Measurements from ENCODE around the gene ABHD13. TPM values are rescaled to one million over a fixed set of nuclear protein-coding genes. Genes with fewer than 3 reads are reported as not detected.

Gene ABHD13
- total and polyA plus RNA-seq, 7 donors = 3.8 to 10.5 (median 5.7) TPM

DNA sequence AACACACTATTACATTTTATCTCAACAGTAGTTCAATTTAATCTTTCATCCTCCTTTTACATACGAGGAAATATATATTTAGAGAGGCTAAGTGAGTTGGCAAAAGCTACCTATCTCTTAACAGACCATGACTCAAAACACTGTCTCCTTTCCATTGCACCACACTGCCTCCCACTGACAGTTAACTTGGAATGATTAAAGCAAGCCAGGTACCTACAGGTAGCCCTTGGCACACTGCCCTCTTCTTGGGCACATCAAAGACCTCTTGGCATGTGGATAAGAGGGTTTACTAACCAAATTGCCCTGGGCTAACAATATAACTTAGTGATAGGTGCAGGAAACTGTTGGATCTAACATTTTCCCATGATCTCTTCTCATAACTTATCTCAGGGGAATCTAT, 1.8 kb downstream of the ABHD13 start:
- H3K9me3 ChIP-seq = no peaks in the 10 kb centered on the region
- no peak for DNase-seq
- no peaks in the 10 kb centered on the region for H3K36me3 ChIP-seq (ENCODE audit: insufficient read depth in 1 of 2, low read depth in 1 of 2)
- peaks cover 63% of the 10 kb centered on the region for H3K4me1 ChIP-seq
- peak overlapping the region; percentile 95 for H3K4me3 ChIP-seq
- TF ChIP-seq, protein P1, sequence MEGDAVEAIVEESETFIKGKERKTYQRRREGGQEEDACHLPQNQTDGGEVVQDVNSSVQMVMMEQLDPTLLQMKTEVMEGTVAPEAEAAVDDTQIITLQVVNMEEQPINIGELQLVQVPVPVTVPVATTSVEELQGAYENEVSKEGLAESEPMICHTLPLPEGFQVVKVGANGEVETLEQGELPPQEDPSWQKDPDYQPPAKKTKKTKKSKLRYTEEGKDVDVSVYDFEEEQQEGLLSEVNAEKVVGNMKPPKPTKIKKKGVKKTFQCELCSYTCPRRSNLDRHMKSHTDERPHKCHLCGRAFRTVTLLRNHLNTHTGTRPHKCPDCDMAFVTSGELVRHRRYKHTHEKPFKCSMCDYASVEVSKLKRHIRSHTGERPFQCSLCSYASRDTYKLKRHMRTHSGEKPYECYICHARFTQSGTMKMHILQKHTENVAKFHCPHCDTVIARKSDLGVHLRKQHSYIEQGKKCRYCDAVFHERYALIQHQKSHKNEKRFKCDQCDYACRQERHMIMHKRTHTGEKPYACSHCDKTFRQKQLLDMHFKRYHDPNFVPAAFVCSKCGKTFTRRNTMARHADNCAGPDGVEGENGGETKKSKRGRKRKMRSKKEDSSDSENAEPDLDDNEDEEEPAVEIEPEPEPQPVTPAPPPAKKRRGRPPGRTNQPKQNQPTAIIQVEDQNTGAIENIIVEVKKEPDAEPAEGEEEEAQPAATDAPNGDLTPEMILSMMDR (IDR thresholded peaks at IDR 0.05) = no peak
- H3K27me3 ChIP-seq (ENCODE audit: insufficient read depth in 3 of 3, low read length in 2 of 3) = no peaks in the 10 kb centered on the region
- 39 to 63% (median 39%) methylated on average over 1 of the region's 1 CpG for WGBS, 3 donors
- no peak for ATAC-seq
- H3K27ac ChIP-seq = peak overlapping the region; percentile 94
- intact Hi-C loops (cut with DNase I) = no loop called here

DNA sequence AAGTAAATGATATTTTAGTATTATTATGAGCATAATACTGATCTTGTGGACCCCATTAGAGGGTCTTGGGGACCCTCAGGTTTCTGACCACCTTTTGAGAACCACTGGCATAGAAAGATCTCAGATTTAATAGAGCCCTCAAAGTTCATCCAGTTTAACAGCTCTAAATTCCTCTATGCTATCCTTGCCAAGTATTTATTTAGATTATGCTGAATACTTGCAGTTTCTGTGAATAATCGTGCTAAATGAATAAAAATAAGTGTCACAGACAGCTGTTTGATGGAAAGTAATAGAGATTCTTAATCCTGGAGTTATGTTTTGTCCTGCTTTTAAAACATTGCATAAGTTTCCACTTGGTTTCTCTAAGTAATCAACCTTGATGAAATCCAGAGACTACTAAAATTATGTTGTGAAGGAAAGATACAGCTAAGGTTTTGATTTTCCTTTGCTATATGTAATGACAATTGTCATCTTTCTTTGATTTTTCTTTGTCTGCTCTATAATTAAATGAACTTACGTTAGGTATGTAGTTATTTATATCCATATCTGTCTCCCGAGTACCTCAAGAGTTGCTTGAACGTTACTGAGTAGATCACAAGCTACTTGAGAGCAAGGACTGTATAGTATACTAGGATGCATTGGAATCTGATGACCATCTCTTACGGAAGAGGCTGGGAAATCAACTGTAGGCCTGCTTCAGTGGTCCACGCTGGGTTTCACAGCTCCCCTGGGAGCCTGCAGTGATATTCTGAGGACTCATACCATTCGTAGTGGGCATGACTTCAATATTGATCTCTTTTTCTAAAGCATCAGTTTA, 5.7 kb downstream of the ABHD13 start:
- DNase-seq (no peak), ATAC-seq (no peak)
- WGBS, 3 donors = 43 to 67% (median 49%) methylated on average over 7 of the region's 7 CpGs
- Histone ChIP-seq H3K27ac (no peak overlapping the region), H3K27me3 (ENCODE audit: insufficient read depth in 3 of 3, low read length in 2 of 3) (no peaks in the 10 kb centered on the region), H3K4me3 (no peak overlapping the region), H3K36me3 (ENCODE audit: insufficient read depth in 1 of 2, low read depth in 1 of 2) (no peaks in the 10 kb centered on the region), H3K4me1 (peaks cover 45% of the 10 kb centered on the region), H3K9me3 (no peaks in the 10 kb centered on the region)
- TF ChIP-seq, protein P1 (IDR thresholded peaks at IDR 0.05) = no peak
- intact Hi-C loops (cut with DNase I) = no loop called here

DNA sequence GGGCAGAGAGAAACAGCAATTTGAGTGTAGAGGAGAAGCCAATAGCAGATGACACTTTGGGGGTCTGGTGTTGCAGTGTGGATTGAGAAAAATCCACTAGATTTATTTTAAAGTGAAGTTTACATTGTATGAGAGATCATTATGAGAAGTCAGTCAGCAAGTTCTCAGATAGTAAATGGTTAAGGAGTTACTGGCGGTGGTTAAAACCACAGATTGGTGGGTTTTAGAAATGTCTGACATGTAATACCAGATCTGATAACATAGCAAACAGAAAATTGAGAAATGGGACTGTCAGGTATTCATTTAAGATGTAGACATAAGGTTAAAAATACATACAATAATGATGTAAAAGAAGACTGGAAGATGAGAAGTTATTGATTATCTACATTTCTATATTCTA, 7.2 kb downstream of the ABHD13 start:
- Histone ChIP-seq H3K27me3 (ENCODE audit: insufficient read depth in 3 of 3, low read length in 2 of 3) (no peaks in the 10 kb centered on the region), H3K36me3 (ENCODE audit: insufficient read depth in 1 of 2, low read depth in 1 of 2) (peaks cover 5 to 12% of the 10 kb centered on the region in 2 donors), H3K4me3 (no peak overlapping the region), H3K4me1 (peaks cover 32% of the 10 kb centered on the region), H3K27ac (no peak overlapping the region), H3K9me3 (no peaks in the 10 kb centered on the region)
- TF ChIP-seq, protein P1 (IDR thresholded peaks at IDR 0.05) = no peak
- ATAC-seq (no peak), DNase-seq (no peak)
- whole genome bisulfite sequencing, 3 donors = 63 to 85% (median 71%) methylated on average over 1 of the region's 1 CpG
- intact Hi-C loops (cut with DNase I) = no loop called here

DNA sequence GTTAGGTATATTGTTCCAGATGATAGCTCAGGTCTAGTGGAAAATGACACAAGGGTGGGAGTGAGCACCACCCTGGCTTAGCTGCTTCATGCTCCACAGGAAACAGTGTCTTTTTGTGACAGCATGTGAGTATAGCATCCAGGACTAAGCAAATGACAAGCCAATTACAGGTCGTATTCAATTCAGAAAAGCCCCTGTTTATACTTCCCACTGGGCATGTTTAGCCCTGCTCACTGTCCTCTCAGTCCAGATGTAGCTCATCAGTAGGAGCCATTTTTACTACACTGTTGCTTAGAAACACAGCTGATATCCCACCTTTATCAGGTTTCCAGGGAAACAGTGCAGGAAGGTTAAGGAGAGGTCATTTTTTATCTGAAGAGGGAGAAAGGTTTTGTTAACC, 8.0 kb downstream of the ABHD13 start:
- intact Hi-C loops (cut with DNase I) = no loop called here
- 7 to 19% (median 15%) methylated on average over 1 of the region's 1 CpG for WGBS, 3 donors
- ATAC-seq = peak in 1 of 4 donors; percentile 14
- H3K4me1 ChIP-seq = peaks cover 25% of the 10 kb centered on the region
- TF ChIP-seq, protein P1 (IDR thresholded peaks at IDR 0.05) = no peak
- H3K27me3 ChIP-seq (ENCODE audit: insufficient read depth in 3 of 3, low read length in 2 of 3) = no peaks in the 10 kb centered on the region
- no peaks in the 10 kb centered on the region for H3K9me3 ChIP-seq
- H3K4me3 ChIP-seq = no peak overlapping the region
- DNase-seq = no peak
- H3K36me3 ChIP-seq (ENCODE audit: insufficient read depth in 1 of 2, low read depth in 1 of 2) = peaks cover 5 to 13% of the 10 kb centered on the region in 2 donors
- no peak overlapping the region for H3K27ac ChIP-seq

All from psoas muscle (tissue), 8 donors.